Astrocyte (in vitro differentiated cells and primary cell): ENCODE results near the gene TTF1. TPM values are rescaled to one million over a fixed set of nuclear protein-coding genes. Genes with fewer than 3 reads are reported as not detected.

ENCODE experiments used
- DNase-seq: peaks from one replicate; pipeline ENCODE4 v3.0.0-alpha.2; 2010; ENCODE audit warnings: low read depth
- FAIRE-seq: peaks from 2 replicates; lab custom pipeline; 2011; peaks lifted over from hg19 to GRCh38; lab: Jason Lieb, UNC
- H2AFZ ChIP-seq: 2 replicates; pipeline ENCODE4 v1.6.0; 2012; ENCODE audit warnings: low read depth, low read length, inconsistent platforms
- H3K27ac ChIP-seq: 2 replicates; pipeline ENCODE4 v1.5.1; 2011; ENCODE audit warnings: low read depth, low read length, inconsistent platforms
- H3K27me3 ChIP-seq: 2 replicates; pipeline ENCODE4 v1.6.0; 2011; ENCODE audit warnings: low read length, inconsistent platforms; ENCODE audit not compliant: insufficient read depth
- H3K36me3 ChIP-seq: 2 replicates; pipeline ENCODE4 v1.5.1; 2011; ENCODE audit warnings: low read length, inconsistent platforms; ENCODE audit not compliant: insufficient read depth
- H3K4me1 ChIP-seq: 2 replicates; pipeline ENCODE4 v1.5.1; 2011; ENCODE audit warnings: low read length, inconsistent platforms; ENCODE audit not compliant: insufficient read depth
- H3K4me2 ChIP-seq: 2 replicates; pipeline ENCODE4 v1.6.0; 2012; ENCODE audit warnings: low read length, inconsistent platforms
- H3K4me3 ChIP-seq: 2 replicates; pipeline ENCODE4 v1.5.1; 2011; ENCODE audit warnings: low read depth, mild to moderate bottlenecking, low read length, inconsistent platforms; ENCODE audit not compliant: insufficient read depth
- H3K79me2 ChIP-seq: 2 replicates; pipeline ENCODE4 v1.6.0; 2012; ENCODE audit warnings: mild to moderate bottlenecking, low read length, inconsistent platforms; ENCODE audit not compliant: insufficient read depth
- H3K9ac ChIP-seq: 2 replicates; pipeline ENCODE4 v1.6.0; 2012; ENCODE audit warnings: mild to moderate bottlenecking, low read length, inconsistent platforms
- H3K9me3 ChIP-seq: 2 replicates; pipeline ENCODE4 v1.5.1; 2012; ENCODE audit warnings: low read depth, mild to moderate bottlenecking, low read length, inconsistent platforms; ENCODE audit not compliant: insufficient read depth
- H4K20me1 ChIP-seq: 2 replicates; pipeline ENCODE4 v1.6.0; 2012; ENCODE audit warnings: low read length, inconsistent platforms; ENCODE audit not compliant: insufficient read depth
- H3K27ac Mint-ChIP-seq: one replicate; pipeline ENCODE4 v1.8.0; 2021; ENCODE audit warnings: mild to moderate bottlenecking, mixed read lengths; ENCODE audit not compliant: unreplicated experiment
- H3K27me3 Mint-ChIP-seq: one replicate; pipeline ENCODE4 v1.8.0; 2021; ENCODE audit warnings: low read depth, mixed read lengths; ENCODE audit not compliant: unreplicated experiment
- H3K36me3 Mint-ChIP-seq: one replicate; pipeline ENCODE4 v1.8.0; 2021; ENCODE audit warnings: low read depth, mixed read lengths; ENCODE audit not compliant: unreplicated experiment
- H3K4me1 Mint-ChIP-seq: one replicate; pipeline ENCODE4 v1.8.0; 2021; ENCODE audit warnings: low read depth, mixed read lengths; ENCODE audit not compliant: unreplicated experiment
- H3K4me3 Mint-ChIP-seq: one replicate; pipeline ENCODE4 v1.8.0; 2021; ENCODE audit warnings: mild to moderate bottlenecking, moderate library complexity, mixed read lengths; ENCODE audit not compliant: unreplicated experiment
- H3K9me3 Mint-ChIP-seq: one replicate; pipeline ENCODE4 v1.8.0; 2021; ENCODE audit warnings: mild to moderate bottlenecking, mixed read lengths; ENCODE audit not compliant: unreplicated experiment
- CTCF ChIP-seq: IDR thresholded peaks from 2 replicates; pipeline ENCODE4 v1.5.1; 2011; ENCODE audit warnings: low read depth, mild to moderate bottlenecking, inconsistent platforms, low read length, moderate library complexity; ENCODE audit not compliant: insufficient read depth
- EZH2 ChIP-seq: IDR thresholded peaks from 2 replicates; pipeline ENCODE4 v1.6.1; 2012; ENCODE audit warnings: mild to moderate bottlenecking, low read length, inconsistent platforms; ENCODE audit not compliant: insufficient read depth
- total RNA-seq: library from RNA; stranded (reverse); gene quantifications from 2 replicates; pipeline ENCODE4 v1.2.1, GENCODE V29; 2021

Gene TTF1
- total RNA-seq, 1 donor from 2014 or later = 13.2 TPM

GRCh38 chr9:132443951-132444607 lies 37.4 kb upstream of the TTF1 start:
- no peak overlapping the region for H2AFZ ChIP-seq
- H3K79me2 ChIP-seq = no peaks in the 10 kb centered on the region
- H3K27ac ChIP-seq = no peak overlapping the region
- Mint-ChIP-seq H3K27ac (no peak overlapping the region), H3K4me1 (peaks cover 8% of the 10 kb centered on the region), H3K36me3 (no peaks in the 10 kb centered on the region), H3K4me3 (no peak overlapping the region), H3K9me3 (no peaks in the 10 kb centered on the region), H3K27me3 (peaks cover 32% of the 10 kb centered on the region)
- TF ChIP-seq CTCF (no peak), EZH2 (no peak)
- H3K36me3 ChIP-seq = no peaks in the 10 kb centered on the region
- peaks cover 20% of the 10 kb centered on the region for H3K27me3 ChIP-seq
- no peaks in the 10 kb centered on the region for H3K9me3 ChIP-seq
- H3K4me2 ChIP-seq = no peak overlapping the region
- no peak overlapping the region for H3K4me3 ChIP-seq
- no peaks in the 10 kb centered on the region for H3K4me1 ChIP-seq
- no peak for FAIRE-seq
- DNase-seq = no peak
- H4K20me1 ChIP-seq = no peaks in the 10 kb centered on the region
- no peak overlapping the region for H3K9ac ChIP-seq

GRCh38 chr9:132441404-132441803 lies 34.8 kb upstream of the TTF1 start:
- H3K4me3 ChIP-seq = no peak overlapping the region
- DNase-seq = no peak
- H3K27ac Mint-ChIP-seq = no peak overlapping the region

More at GRCh38 chr9:132441404-132441803, 34.8 kb upstream of the TTF1 start:
- no peaks in the 10 kb centered on the region for H3K4me1 ChIP-seq
- no peaks in the 10 kb centered on the region for H3K79me2 ChIP-seq
- TF ChIP-seq EZH2 (no peak), CTCF (no peak)
- H3K4me3 Mint-ChIP-seq = no peak overlapping the region
- no peak overlapping the region for H3K9ac ChIP-seq
- peaks cover 16% of the 10 kb centered on the region for H3K27me3 ChIP-seq
- H3K4me2 ChIP-seq = no peak overlapping the region
- H3K36me3 ChIP-seq = no peaks in the 10 kb centered on the region
- H3K4me1 Mint-ChIP-seq = peaks cover 8% of the 10 kb centered on the region
- no peak for FAIRE-seq
- no peaks in the 10 kb centered on the region for H4K20me1 ChIP-seq
- no peaks in the 10 kb centered on the region for H3K9me3 ChIP-seq
- H3K27me3 Mint-ChIP-seq = peaks cover 17% of the 10 kb centered on the region
- H3K9me3 Mint-ChIP-seq = no peaks in the 10 kb centered on the region
- H3K36me3 Mint-ChIP-seq = no peaks in the 10 kb centered on the region
- no peak overlapping the region for H2AFZ ChIP-seq
- no peak overlapping the region for H3K27ac ChIP-seq
